ENCODE measurements around the gene ANAPC7.
"Not testable (repeated sequence)": the region's sequence is repeated elsewhere in the genome, so short reads cannot be mapped to it uniquely, and the experiment has no call there.

- not testable (repeated sequence) for TF ChIP-seq CTCF, POLR2A (IDR thresholded peaks at IDR 0.05)
These were observed 13.6 kb upstream of the ANAPC7 start for GRCh38 chr12:110417113-110417512.
